Smooth muscle cell (in vitro differentiated cells): ENCODE data around the gene IL27RA. TPM values are rescaled to one million over a fixed set of nuclear protein-coding genes. Genes with fewer than 3 reads are reported as not detected.

Experiments
- DNase-seq: peaks from one replicate; lab custom pipeline; 2025; ENCODE audit not compliant: unreplicated experiment; lab: John Stamatoyannopoulos, UW
- H2AFZ ChIP-seq: fragments of 200-600 bp; sonication (generic); 2 replicates; pipeline ENCODE4 v1.6.0; 2016; ENCODE audit warnings: antibody characterized with exemption, low read depth, mild to moderate bottlenecking
- H3F3A ChIP-seq: fragments of 200-600 bp; sonication (generic); 2 replicates; pipeline ENCODE4 v1.6.0; 2017; ENCODE audit warnings: antibody characterized with exemption, low read depth
- H3K27ac ChIP-seq: fragments of 200-600 bp; sonication (generic); 2 replicates; pipeline ENCODE4 v1.5.1; 2016; ENCODE audit warnings: low read depth, mild to moderate bottlenecking
- H3K27me3 ChIP-seq: fragments of 200-600 bp; sonication (generic); 2 replicates; pipeline ENCODE4 v1.6.1; 2016; ENCODE audit warnings: low read depth, mild to moderate bottlenecking
- H3K36me3 ChIP-seq: fragments of 200-600 bp; sonication (generic); 2 replicates; pipeline ENCODE4 v1.5.1; 2016; ENCODE audit warnings: low read depth
- H3K4me1 ChIP-seq: fragments of 200-600 bp; sonication (generic); 2 replicates; pipeline ENCODE4 v1.5.1; 2016; ENCODE audit warnings: low read depth
- H3K4me2 ChIP-seq: fragments of 200-600 bp; sonication (generic); 2 replicates; pipeline ENCODE4 v1.6.0; 2016; ENCODE audit warnings: mild to moderate bottlenecking
- H3K4me3 ChIP-seq: fragments of 200-600 bp; sonication (generic); 2 replicates; pipeline ENCODE4 v1.5.1; 2016; ENCODE audit warnings: mild to moderate bottlenecking
- H3K79me2 ChIP-seq: fragments of 200-600 bp; sonication (generic); 2 replicates; pipeline ENCODE4 v1.6.0; 2016; ENCODE audit warnings: low read depth, mild to moderate bottlenecking
- H3K9ac ChIP-seq: fragments of 200-600 bp; sonication (generic); 2 replicates; pipeline ENCODE4 v1.6.0; 2016; ENCODE audit warnings: low read depth
- H3K9me3 ChIP-seq: fragments of 200-600 bp; sonication (generic); replicated peaks from 2 replicates; pipeline ENCODE4 v1.5.1; 2016; ENCODE audit warnings: low read depth
- H4K20me1 ChIP-seq: fragments of 200-600 bp; sonication (generic); 2 replicates; pipeline ENCODE4 v1.6.0; 2016; ENCODE audit warnings: low read depth
- CTCF ChIP-seq: fragments of 200-600 bp; sonication (generic); IDR thresholded peaks from 2 replicates; pipeline ENCODE4 v1.5.1; 2017; ENCODE audit warnings: borderline replicate concordance, mild to moderate bottlenecking, antibody characterized with exemption; ENCODE audit not compliant: insufficient read depth, poor library complexity, severe bottlenecking
- WGBS: methylation state at CpG from one replicate; pipeline ENCODE4 v1.1.7; 2016; ENCODE audit warnings: low lambda C conversion rate; 5-methylcytosine and 5-hydroxymethylcytosine counted together
- polyA plus RNA-seq: library from polyadenylated mRNA; unstranded; fragments of >200 nt; fragmentation: Nextera tagmentation; extraction: Ambion mirVana; gene quantifications from 2 replicates; pipeline ENCODE4 v1.2.1, GENCODE V29; 2016
- total RNA-seq: library from RNA; depleted of rRNA; stranded (reverse); fragments of >200 nt; gene quantifications from 2 replicates; pipeline ENCODE4 v1.2.3, GENCODE V29; 2014

IL27RA gene
- total and polyA plus RNA-seq, 2 experiments from 2014 or later: 3.1 to 3.8 TPM

DNA sequence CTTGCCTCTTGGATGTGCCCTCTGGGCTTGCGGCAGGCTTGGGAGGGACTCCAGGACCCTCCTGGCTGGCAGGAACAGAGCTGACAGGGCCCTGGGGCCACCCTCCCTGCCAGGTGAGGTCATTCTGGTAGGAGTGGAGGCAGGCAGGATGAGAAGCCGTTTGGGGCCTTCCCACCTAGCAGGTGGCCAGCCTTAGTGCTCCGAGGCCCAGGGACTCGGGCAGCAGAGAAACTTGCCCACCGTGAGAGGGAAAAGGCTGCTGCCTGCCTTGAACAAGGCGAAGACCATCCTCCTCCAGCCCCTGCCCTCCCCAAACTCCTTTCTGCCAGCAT is 34.0 kb upstream of the IL27RA start:
- no peak for DNase-seq
- peaks cover 53% of the 10 kb centered on the region for H3K79me2 ChIP-seq
- no peak overlapping the region for H2AFZ ChIP-seq

GRCh38 chr19:13998426-13998825 is 33.1 kb upstream of the IL27RA start:
- 82% methylated on average over 1 of the region's 1 CpG for WGBS
- TF ChIP-seq CTCF: no peak
- Histone ChIP-seq H4K20me1 (no peaks in the 10 kb centered on the region), H3K79me2 (peaks cover 53% of the 10 kb centered on the region), H3K9ac (no peak overlapping the region), H3K27me3 (no peaks in the 10 kb centered on the region), H3K4me2 (no peak overlapping the region), H3K4me1 (no peaks in the 10 kb centered on the region), H3K4me3 (no peak overlapping the region), H2AFZ (no peak overlapping the region), H3F3A (peaks cover 2% of the 10 kb centered on the region), H3K36me3 (no peaks in the 10 kb centered on the region), H3K9me3 (no peaks in the 10 kb centered on the region), H3K27ac (no peak overlapping the region)
- DNase-seq: no peak

More for the DNA sequence above, 34.0 kb upstream of the IL27RA start:
- H4K20me1 ChIP-seq: no peaks in the 10 kb centered on the region
- H3K27ac ChIP-seq: no peak overlapping the region
- TF ChIP-seq CTCF: no peak
- no peaks in the 10 kb centered on the region for H3K9me3 ChIP-seq
- no peak overlapping the region for H3K4me3 ChIP-seq
- no peaks in the 10 kb centered on the region for H3F3A ChIP-seq
- no peak overlapping the region for H3K4me2 ChIP-seq
- WGBS: 94% methylated on average over 6 of the region's 6 CpGs
- no peaks in the 10 kb centered on the region for H3K4me1 ChIP-seq
- H3K36me3 ChIP-seq: no peaks in the 10 kb centered on the region
- H3K9ac ChIP-seq: no peak overlapping the region
- no peaks in the 10 kb centered on the region for H3K27me3 ChIP-seq

DNA sequence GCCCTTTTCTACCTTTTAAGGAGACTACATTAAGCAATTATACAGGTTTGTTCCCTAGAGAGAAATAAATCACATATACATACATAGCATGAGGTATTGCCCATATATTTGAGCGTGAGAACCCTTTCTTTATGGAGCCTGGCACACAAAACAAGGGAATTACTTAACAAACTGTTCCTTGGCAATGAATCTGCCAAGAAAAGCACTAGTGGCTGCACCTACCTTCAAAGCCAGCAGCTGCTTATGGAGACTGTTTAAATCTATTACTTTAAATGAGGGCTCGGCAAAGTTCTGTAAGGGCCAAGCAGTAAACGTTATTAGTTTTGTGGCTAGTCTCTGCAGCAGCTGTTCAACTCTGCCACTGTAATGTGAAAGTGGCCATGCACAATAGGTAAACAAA is 32.5 kb upstream of the IL27RA start:
- H3K27me3 ChIP-seq: no peaks in the 10 kb centered on the region
- H3K4me1 ChIP-seq: no peaks in the 10 kb centered on the region
- H3K36me3 ChIP-seq: no peaks in the 10 kb centered on the region
- no peak overlapping the region for H3K4me3 ChIP-seq
- no peak for DNase-seq
- WGBS: 99% methylated on average over 3 of the region's 3 CpGs
- no peak overlapping the region for H3K9ac ChIP-seq
- no peaks in the 10 kb centered on the region for H3K9me3 ChIP-seq
- no peak overlapping the region for H3K4me2 ChIP-seq
- peaks cover 53% of the 10 kb centered on the region for H3K79me2 ChIP-seq
- H3F3A ChIP-seq: peaks cover 5% of the 10 kb centered on the region
- H2AFZ ChIP-seq: no peak overlapping the region
- TF ChIP-seq CTCF: no peak
- no peak overlapping the region for H3K27ac ChIP-seq
- H4K20me1 ChIP-seq: no peaks in the 10 kb centered on the region

DNA sequence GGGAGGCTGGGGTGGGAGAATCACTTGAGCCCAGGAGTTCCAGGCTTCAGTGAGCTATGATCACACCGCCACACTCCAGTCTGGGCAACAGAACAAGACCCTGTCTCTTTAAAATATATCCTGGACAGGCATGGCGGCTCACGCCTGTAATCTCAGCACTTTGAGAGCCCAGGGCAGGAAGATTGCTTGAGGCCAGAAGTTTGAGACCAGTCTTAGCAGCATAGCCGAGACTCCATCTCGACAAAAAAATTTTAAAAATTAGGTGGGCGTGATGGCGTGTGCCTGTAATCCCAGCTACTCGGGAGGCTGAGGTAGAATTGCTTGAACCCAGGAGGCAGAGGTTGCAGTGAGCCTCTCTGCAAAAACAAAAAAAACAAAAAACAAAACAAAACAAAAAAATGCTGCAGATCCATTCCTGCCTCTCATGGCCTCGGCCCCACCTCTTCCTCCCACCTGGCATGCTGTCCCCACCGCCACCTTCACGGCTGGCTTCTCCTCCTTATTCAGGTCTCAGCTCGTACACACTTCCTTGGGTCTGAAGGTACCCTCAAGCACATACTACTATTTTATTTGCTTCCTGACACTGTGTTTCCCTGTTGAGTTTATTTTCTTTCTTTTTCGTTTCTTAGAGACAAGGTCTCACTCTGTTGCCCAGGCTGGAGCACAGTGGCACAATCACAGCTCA is 30.7 kb upstream of the IL27RA start:
- H3K27me3 ChIP-seq: no peaks in the 10 kb centered on the region
- H2AFZ ChIP-seq: no peak overlapping the region
- no peak overlapping the region for H3K4me2 ChIP-seq
- H4K20me1 ChIP-seq: no peaks in the 10 kb centered on the region
- no peaks in the 10 kb centered on the region for H3K4me1 ChIP-seq
- TF ChIP-seq CTCF: no peak
- no peaks in the 10 kb centered on the region for H3K36me3 ChIP-seq
- 81% methylated on average over 13 of the region's 13 CpGs for WGBS
- no peak for DNase-seq
- no peak overlapping the region for H3K27ac ChIP-seq
- peaks cover 53% of the 10 kb centered on the region for H3K79me2 ChIP-seq
- no peaks in the 10 kb centered on the region for H3K9me3 ChIP-seq
- no peak overlapping the region for H3K4me3 ChIP-seq
- H3F3A ChIP-seq: peaks cover 14% of the 10 kb centered on the region
- no peak overlapping the region for H3K9ac ChIP-seq
